ENCODE measurements around the gene KBTBD4. TPM values are rescaled to one million over a fixed set of nuclear protein-coding genes. Genes with fewer than 3 reads are reported as not detected.
A peak's percentile ranks its signal among the peaks of the same experiment; 100 is the strongest.
"Not testable (repeated sequence)": the region's sequence is repeated elsewhere in the genome, so short reads cannot be mapped to it uniquely, and the experiment has no call there.

Gene KBTBD4
- total RNA-seq, 4 donors from 2014 or later = 25.0 to 35.6 (median 30.4) TPM

DNA sequence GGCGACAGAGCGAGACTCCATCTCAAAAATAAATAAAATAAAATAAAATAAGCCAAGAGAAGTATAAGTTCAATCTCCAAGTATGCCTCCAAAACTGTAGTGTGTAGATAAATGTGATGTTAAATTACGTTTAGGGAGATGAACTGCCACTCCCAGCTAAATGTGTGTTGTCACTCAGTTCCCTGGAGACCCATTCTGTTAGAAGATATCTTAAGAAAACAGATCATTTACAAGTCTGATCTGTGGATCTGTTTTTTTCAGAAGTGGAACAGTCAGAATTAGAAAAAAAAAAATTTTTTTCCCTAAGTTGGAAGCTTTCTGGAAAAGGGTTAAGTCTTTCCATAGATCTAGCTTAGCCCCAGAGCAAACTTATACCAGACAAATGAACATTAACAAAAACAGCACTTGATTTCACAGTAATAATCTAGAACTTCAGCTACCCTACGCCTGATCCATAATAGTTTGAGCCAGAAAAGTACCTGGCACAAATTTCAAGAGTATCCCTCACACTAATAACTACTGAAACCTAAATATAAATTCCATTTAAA, 44.0 kb downstream of the KBTBD4 start:
- intact Hi-C loops (cut with DNase I; ENCODE audit: low total_unique reads) = no loop called here
- H3K27me3 ChIP-seq = no peaks in the 10 kb centered on the region
- no peaks in the 10 kb centered on the region for H3K9me3 ChIP-seq
- in situ Hi-C loops (cut with MboI; ENCODE audit: low sequenced_read_pairs in 4 of 4) = no loop called here
- H3K4me3 ChIP-seq = no peak overlapping the region
- TF ChIP-seq, protein P1, sequence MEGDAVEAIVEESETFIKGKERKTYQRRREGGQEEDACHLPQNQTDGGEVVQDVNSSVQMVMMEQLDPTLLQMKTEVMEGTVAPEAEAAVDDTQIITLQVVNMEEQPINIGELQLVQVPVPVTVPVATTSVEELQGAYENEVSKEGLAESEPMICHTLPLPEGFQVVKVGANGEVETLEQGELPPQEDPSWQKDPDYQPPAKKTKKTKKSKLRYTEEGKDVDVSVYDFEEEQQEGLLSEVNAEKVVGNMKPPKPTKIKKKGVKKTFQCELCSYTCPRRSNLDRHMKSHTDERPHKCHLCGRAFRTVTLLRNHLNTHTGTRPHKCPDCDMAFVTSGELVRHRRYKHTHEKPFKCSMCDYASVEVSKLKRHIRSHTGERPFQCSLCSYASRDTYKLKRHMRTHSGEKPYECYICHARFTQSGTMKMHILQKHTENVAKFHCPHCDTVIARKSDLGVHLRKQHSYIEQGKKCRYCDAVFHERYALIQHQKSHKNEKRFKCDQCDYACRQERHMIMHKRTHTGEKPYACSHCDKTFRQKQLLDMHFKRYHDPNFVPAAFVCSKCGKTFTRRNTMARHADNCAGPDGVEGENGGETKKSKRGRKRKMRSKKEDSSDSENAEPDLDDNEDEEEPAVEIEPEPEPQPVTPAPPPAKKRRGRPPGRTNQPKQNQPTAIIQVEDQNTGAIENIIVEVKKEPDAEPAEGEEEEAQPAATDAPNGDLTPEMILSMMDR (IDR thresholded peaks at IDR 0.05 in 4 of 5, conservative IDR thresholded peaks at IDR 0.05 in 1 of 5) = no peak
- TF ChIP-seq POLR2A (IDR thresholded peaks at IDR 0.05) = no peak
- no peaks in the 10 kb centered on the region for H3K36me3 ChIP-seq
- peaks cover 74 to 89% of the 10 kb centered on the region in 2 donors for H3K4me1 ChIP-seq
- no peak for ATAC-seq
- DNase-seq = no peak
- peak overlapping the region; percentile 1 to 20 (median 8) for H3K27ac ChIP-seq

DNA sequence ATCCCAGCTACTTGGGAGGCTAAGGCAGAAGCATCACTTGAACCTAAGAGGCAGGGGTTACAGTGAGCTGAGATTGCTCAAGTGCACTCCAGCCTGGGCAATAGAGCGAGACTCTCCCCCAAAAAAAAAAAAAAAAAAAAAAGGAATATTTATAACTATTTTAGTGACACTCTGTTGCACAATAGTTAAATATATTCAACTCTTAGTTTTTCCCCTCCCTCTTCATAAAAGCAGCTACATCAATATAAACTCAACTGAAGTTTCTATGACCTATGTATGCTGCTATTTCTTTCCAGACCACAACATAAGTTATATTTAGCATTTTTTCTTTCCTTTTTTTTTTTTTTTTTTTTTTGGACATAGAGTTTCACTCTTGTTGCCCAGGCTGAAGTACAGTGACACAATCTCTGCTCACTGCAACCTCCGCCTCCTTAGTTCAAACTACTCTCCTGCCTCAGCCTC, 45.0 kb downstream of the KBTBD4 start:
- H3K27me3 ChIP-seq = no peaks in the 10 kb centered on the region

DNA sequence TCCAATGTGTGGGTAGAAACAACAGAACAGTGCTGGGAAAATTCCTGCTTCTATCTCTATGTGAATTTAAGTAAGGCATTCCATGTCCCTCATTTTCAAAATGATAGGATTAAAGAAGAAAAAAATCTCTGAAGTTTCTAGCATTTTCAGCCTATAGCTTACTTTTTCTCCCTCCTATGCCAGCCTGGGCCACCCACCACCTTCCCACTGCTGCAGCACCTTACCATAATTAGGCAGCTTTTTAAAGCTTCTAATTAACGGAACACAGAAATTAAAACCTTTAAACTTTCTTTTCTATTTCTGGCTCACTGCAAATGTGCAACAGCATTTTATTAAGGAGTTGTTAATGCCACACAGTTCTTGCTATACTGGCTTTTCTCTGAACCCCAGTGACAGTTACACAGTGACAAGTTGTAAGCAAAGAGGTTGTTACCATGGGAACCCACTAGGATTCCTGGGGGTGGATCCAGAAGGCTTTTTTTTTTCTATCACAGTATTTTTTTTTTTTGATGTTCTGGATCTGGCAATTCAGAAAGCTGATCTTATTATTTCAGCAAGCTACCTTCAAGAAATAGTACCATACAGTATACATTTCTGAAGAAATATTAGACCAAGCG, 46.1 kb downstream of the KBTBD4 start:
- peaks cover 69 to 78% of the 10 kb centered on the region in 2 donors for H3K4me1 ChIP-seq
- H3K4me3 ChIP-seq = no peak overlapping the region
- H3K27me3 ChIP-seq = no peaks in the 10 kb centered on the region
- DNase-seq = no peak
- H3K27ac ChIP-seq = peak overlapping the region; percentile 25 to 66 (median 49)
- in situ Hi-C loops (cut with MboI; ENCODE audit: low sequenced_read_pairs in 4 of 4) (no loop called here), intact Hi-C loops (cut with DNase I; ENCODE audit: low total_unique reads) (no loop called here)
- H3K9me3 ChIP-seq = no peaks in the 10 kb centered on the region
- no peak for ATAC-seq
- H3K36me3 ChIP-seq = no peaks in the 10 kb centered on the region
- TF ChIP-seq POLR2A (IDR thresholded peaks at IDR 0.05) = no peak
- TF ChIP-seq, protein P1 (IDR thresholded peaks at IDR 0.05 in 4 of 5, conservative IDR thresholded peaks at IDR 0.05 in 1 of 5) = no peak

More for the DNA sequence above, 45.0 kb downstream of the KBTBD4 start:
- H3K4me1 ChIP-seq = peaks cover 67 to 80% of the 10 kb centered on the region in 2 donors
- H3K36me3 ChIP-seq = no peaks in the 10 kb centered on the region
- TF ChIP-seq POLR2A (IDR thresholded peaks at IDR 0.05) = no peak
- TF ChIP-seq, protein P1 (IDR thresholded peaks at IDR 0.05 in 4 of 5, conservative IDR thresholded peaks at IDR 0.05 in 1 of 5) = no peak
- ATAC-seq (no peak), DNase-seq (peak in 1 of 2 donors; percentile 11)
- intact Hi-C loops (cut with DNase I; ENCODE audit: low total_unique reads) (no loop called here), in situ Hi-C loops (cut with MboI; ENCODE audit: low sequenced_read_pairs in 4 of 4) (no loop called here)
- peak overlapping the region in 2 of 4 donors; percentile 42 to 56 for H3K27ac ChIP-seq
- H3K9me3 ChIP-seq = no peaks in the 10 kb centered on the region
- no peak overlapping the region for H3K4me3 ChIP-seq

DNA sequence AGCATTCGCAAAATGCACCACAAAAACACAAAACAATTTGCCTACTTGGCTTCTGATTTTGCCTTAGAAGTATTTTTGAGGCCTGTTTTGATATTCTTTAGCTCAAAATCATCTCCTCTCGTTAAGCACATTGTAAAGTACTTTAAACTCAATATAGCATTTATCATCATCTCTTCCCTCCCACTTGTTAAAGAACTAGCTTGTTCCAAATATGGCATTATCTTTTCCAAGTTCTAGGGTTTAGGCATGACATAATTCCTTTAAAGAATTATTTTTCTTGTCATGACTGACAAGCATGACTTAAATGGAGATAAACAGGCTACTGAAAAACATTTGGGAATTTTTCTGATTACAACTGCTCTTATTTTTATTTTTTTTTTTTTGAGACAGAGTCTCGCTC, 47.1 kb downstream of the KBTBD4 start:
- in situ Hi-C loops (cut with MboI; ENCODE audit: low sequenced_read_pairs in 4 of 4) (no loop called here), intact Hi-C loops (cut with DNase I; ENCODE audit: low total_unique reads) (no loop called here)
- no peaks in the 10 kb centered on the region for H3K27me3 ChIP-seq
- no peak for TF ChIP-seq POLR2A (IDR thresholded peaks at IDR 0.05)
- TF ChIP-seq, protein P1 (IDR thresholded peaks at IDR 0.05 in 4 of 5, conservative IDR thresholded peaks at IDR 0.05 in 1 of 5) = no peak
- DNase-seq = no peak
- H3K9me3 ChIP-seq = no peaks in the 10 kb centered on the region
- no peaks in the 10 kb centered on the region for H3K36me3 ChIP-seq
- H3K4me1 ChIP-seq = peaks cover 76 to 78% of the 10 kb centered on the region in 2 donors
- no peak overlapping the region for H3K4me3 ChIP-seq
- no peak for ATAC-seq
- H3K27ac ChIP-seq = peak overlapping the region in 2 of 4 donors; percentile 56 to 66

DNA sequence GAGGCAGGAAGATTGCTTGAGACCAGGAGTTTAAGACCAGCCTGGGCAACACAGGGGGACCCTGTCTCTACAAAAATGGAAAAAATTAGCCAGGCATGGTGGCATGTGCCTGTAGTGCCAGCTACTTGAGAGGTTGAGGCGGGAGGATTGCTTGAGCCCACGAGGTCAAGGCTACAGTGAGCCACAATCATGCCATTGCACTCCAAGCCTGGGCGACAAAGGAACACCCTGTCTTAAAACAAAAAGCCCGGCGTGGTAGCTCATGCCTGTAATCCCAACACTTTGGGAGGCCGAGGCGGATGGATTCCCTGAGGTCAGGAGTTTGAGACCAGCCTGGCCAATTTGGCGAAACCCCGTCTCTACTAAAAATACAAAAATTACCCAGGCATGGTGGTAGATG, 48.0 kb downstream of the KBTBD4 start:
- intact Hi-C loops (cut with DNase I; ENCODE audit: low total_unique reads); in situ Hi-C loops (cut with MboI; ENCODE audit: low sequenced_read_pairs in 4 of 4); H3K4me3 ChIP-seq; ATAC-seq; H3K9me3 ChIP-seq; DNase-seq; H3K27me3 ChIP-seq; H3K36me3 ChIP-seq: not testable (repeated sequence)
- peaks cover 77 to 81% of the 10 kb centered on the region in 2 donors for H3K4me1 ChIP-seq
- peak overlapping the region; percentile 27 to 66 (median 54) for H3K27ac ChIP-seq
